GM19351 (cell line): Measurements from ENCODE around the gene LRRC15.

Source experiments
- ATAC-seq: cut with Tn5 transposase; IDR thresholded peaks from one replicate; pipeline ENCODE4 v1.9.1; 2021; ENCODE audit warnings: mild to moderate bottlenecking, moderate library complexity; ENCODE audit not compliant: unreplicated experiment

The LRRC15 gene

GRCh38 chr3:194364652-194365434 is 4.7 kb downstream of the LRRC15 start:
- ATAC-seq, result no peak

GRCh38 chr3:194364314-194364651 is 5.3 kb downstream of the LRRC15 start:
- no peak for ATAC-seq

- no peak for ATAC-seq
These were observed 9.0 kb downstream of the LRRC15 start for GRCh38 chr3:194360568-194360967.

GRCh38 chr3:194357681-194358080 is 11.9 kb downstream of the LRRC15 start:
- no peak for ATAC-seq

- ATAC-seq, result no peak
These were observed 14.2 kb downstream of the LRRC15 start for GRCh38 chr3:194355379-194355778.

- ATAC-seq, result no peak
These were observed 15.2 kb downstream of the LRRC15 start for GRCh38 chr3:194354315-194354714.

GRCh38 chr3:194352667-194353246 is 16.8 kb downstream of the LRRC15 start:
- ATAC-seq, result no peak

GRCh38 chr3:194351952-194352536 is 17.5 kb downstream of the LRRC15 start:
- ATAC-seq, result no peak

GRCh38 chr3:194351080-194351672 is 18.4 kb downstream of the LRRC15 start, which contains the start of gene CPN2:
Gene CPN2 (minus strand): TSS chr3:194351328. CDS start chr3:194342702, 8,626 bp downstream.
- ATAC-seq, result no peak

- no peak for ATAC-seq
These were observed 18.8 kb downstream of the LRRC15 start for GRCh38 chr3:194350726-194351071.

- no peak for ATAC-seq
These were observed 21.2 kb downstream of the LRRC15 start for GRCh38 chr3:194348354-194348753.

GRCh38 chr3:194346621-194347020 is 22.9 kb downstream of the LRRC15 start:
- no peak for ATAC-seq

- ATAC-seq, result no peak
These were observed 23.5 kb downstream of the LRRC15 start for GRCh38 chr3:194346035-194346434.

GRCh38 chr3:194344012-194344411 is 25.5 kb downstream of the LRRC15 start:
- no peak for ATAC-seq

GRCh38 chr3:194343561-194343893 is 26.0 kb downstream of the LRRC15 start:
- ATAC-seq, result no peak

- no peak for ATAC-seq
These were observed 26.5 kb downstream of the LRRC15 start for GRCh38 chr3:194342861-194343560.

- ATAC-seq, result no peak
These were observed 28.7 kb downstream of the LRRC15 start for GRCh38 chr3:194340757-194341400.

- no peak for ATAC-seq
These were observed 29.7 kb downstream of the LRRC15 start for GRCh38 chr3:194339840-194340239.

GRCh38 chr3:194339356-194339755 is 30.2 kb downstream of the LRRC15 start:
- ATAC-seq, result no peak

GRCh38 chr3:194337965-194338753 is 31.4 kb downstream of the LRRC15 start:
- ATAC-seq, result no peak
